ENCODE results near the gene DZIP3.
A peak's percentile ranks its signal among the peaks of the same experiment; 100 is the strongest.
"Not testable (repeated sequence)": the region's sequence is repeated elsewhere in the genome, so short reads cannot be mapped to it uniquely, and the experiment has no call there.

DZIP3 gene

DNA sequence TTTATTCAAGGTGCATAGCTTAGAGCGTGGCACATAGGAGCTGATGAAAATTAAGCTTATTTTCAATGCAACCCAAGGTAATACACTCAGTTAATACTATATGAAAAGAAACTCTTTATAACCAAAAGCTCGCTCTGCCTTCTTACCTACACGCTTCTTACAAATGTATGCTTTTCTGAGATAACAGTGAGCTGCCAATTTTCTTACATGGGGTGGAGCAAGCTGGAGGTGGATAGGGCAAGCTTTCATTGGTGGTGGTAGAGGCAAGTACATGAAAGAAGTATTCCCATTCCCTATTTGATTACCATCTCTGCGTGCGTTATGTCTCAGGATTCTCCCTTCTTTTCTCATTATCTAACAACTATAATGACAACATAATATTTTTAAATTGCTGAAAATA, 8.9 kb downstream of the DZIP3 start:
- no CpG with 5 or more reads among the region's 5 CpGs for WGBS, 2 experiments (ENCODE audit: insufficient coverage in 2 of 2)
- H3K27ac ChIP-seq (ENCODE audit: low read depth, low read length, severe bottlenecking) = no peak overlapping the region
- no peak overlapping the region for H3K4me3 ChIP-seq (ENCODE audit: extremely low read depth, insufficient read depth, low read length, poor library complexity, severe bottlenecking)
- H3K36me3 ChIP-seq (ENCODE audit: control insufficient read depth, insufficient read depth, low read length) = peaks cover 4% of the 10 kb centered on the region
- peaks cover 3% of the 10 kb centered on the region for H3K4me1 ChIP-seq (ENCODE audit: control insufficient read depth, insufficient read depth, low read length, poor library complexity, severe bottlenecking)
- peaks cover 10% of the 10 kb centered on the region for H3K9me3 ChIP-seq (ENCODE audit: control insufficient read depth, low read length)

DNA sequence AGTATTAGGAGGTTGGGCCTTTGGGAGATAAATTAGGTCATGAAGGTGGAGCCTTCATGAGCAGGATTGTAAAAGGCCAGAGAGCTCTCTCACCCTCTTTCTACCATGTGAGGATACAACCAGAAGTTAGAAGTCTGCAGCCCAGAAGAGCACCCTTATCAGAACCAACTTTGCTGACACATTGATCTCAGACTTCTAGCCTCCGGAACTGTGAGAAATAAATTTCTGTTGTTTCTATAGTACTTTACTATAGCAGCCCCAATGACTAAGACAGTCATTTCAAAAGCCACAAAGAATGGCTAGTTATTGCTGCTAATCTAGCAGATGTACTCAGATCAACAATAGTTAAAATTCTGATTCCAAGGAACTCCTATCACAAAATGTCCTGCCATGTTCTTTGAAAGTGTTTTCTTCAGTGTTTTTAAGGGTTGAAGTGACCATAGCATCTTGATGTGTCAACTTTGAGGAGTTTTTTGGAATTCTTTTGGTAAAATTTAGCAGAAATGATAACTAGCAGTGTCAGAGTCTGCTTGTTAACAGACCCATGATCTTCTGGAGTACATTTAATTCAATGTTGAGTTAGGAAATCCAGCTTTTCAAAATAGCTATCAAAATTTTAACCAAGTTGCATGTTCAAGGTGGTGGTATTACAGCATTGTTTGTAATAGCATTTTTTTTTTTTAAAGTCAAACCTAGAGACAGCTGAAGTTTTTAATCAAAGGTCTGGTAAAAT, 10.3 kb downstream of the DZIP3 start:
- H3K36me3 ChIP-seq (ENCODE audit: control insufficient read depth, insufficient read depth, low read length) = peaks cover 4% of the 10 kb centered on the region
- no CpG with 5 or more reads among the region's 1 CpG for WGBS, 2 experiments (ENCODE audit: insufficient coverage in 2 of 2)

DNA sequence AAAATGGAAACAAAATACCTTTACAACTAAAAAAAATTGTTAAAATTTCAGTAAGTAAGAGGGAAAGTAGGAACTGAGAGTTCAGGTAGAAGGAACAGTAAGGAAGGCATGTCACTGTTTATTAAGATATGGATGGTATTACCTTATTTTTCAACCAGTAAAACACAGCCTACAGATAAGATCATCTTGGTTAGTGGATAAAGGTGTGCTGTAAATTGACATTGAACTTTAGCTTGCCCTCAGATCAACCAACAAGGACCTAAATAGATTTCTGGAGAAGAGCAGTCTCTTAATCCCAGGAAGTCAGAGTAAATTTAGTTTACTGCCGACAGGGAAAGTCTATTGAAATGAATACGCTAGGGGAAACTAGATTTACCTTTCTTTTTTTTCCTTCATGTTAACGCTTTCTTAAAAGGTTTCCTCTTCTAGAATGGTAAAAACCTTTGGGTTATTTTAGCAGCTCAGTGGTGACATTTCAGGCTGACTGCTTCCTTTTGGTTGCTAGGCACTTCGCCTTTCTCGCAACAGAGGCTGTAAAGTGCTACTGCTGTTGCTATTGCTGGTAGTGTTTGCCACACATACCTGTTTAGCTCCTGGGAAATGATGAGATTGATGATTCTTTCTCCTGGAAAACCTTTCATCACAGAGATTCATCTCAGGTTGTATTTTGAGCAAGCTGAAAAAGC, 12.9 kb downstream of the DZIP3 start:
- H3K4me1 ChIP-seq (ENCODE audit: control insufficient read depth, insufficient read depth, low read length, poor library complexity, severe bottlenecking) = peaks cover 7% of the 10 kb centered on the region
- H3K9me3 ChIP-seq (ENCODE audit: control insufficient read depth, low read length) = peaks cover 10% of the 10 kb centered on the region
- 40 to 92% methylated on average over 1 to 2 of the region's 5 CpGs for WGBS, 2 experiments (ENCODE audit: insufficient coverage in 2 of 2)
- H3K4me3 ChIP-seq (ENCODE audit: extremely low read depth, insufficient read depth, low read length, poor library complexity, severe bottlenecking) = no peak overlapping the region
- H3K36me3 ChIP-seq (ENCODE audit: control insufficient read depth, insufficient read depth, low read length) = peaks cover 4% of the 10 kb centered on the region
- peak overlapping the region; percentile 73 for H3K27ac ChIP-seq (ENCODE audit: low read depth, low read length, severe bottlenecking)

More for the DNA sequence above, 10.3 kb downstream of the DZIP3 start:
- Histone ChIP-seq H3K9me3 (ENCODE audit: control insufficient read depth, low read length) (peaks cover 10% of the 10 kb centered on the region), H3K4me3 (ENCODE audit: extremely low read depth, insufficient read depth, low read length, poor library complexity, severe bottlenecking) (no peak overlapping the region), H3K4me1 (ENCODE audit: control insufficient read depth, insufficient read depth, low read length, poor library complexity, severe bottlenecking) (peaks cover 7% of the 10 kb centered on the region), H3K27ac (ENCODE audit: low read depth, low read length, severe bottlenecking) (no peak overlapping the region)

DNA sequence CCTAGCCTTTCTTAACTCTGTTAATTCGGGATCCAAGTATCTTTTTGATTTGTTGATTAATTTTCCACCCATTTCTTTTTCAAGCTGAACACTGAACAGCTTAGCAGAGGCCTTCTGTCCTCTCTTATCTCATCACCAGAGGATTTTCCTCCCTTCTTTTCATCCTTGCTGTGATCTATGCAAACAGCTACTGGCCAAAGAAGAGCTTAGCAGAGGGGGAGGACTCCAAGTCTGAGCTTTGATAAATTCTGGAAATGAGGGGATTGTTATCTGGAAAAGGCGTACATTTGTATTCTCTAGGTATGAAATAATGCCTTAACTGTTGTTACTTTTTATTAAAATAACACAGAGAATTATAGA, 13.4 kb downstream of the DZIP3 start:
- peaks cover 10% of the 10 kb centered on the region for H3K9me3 ChIP-seq (ENCODE audit: control insufficient read depth, low read length)
- no peak overlapping the region for H3K4me3 ChIP-seq (ENCODE audit: extremely low read depth, insufficient read depth, low read length, poor library complexity, severe bottlenecking)
- H3K36me3 ChIP-seq (ENCODE audit: control insufficient read depth, insufficient read depth, low read length) = peaks cover 4% of the 10 kb centered on the region
- peak overlapping the region; percentile 73 for H3K27ac ChIP-seq (ENCODE audit: low read depth, low read length, severe bottlenecking)
- no CpG with 5 or more reads among the region's 2 CpGs for WGBS, 2 experiments (ENCODE audit: insufficient coverage in 2 of 2)
- H3K4me1 ChIP-seq (ENCODE audit: control insufficient read depth, insufficient read depth, low read length, poor library complexity, severe bottlenecking) = peaks cover 7% of the 10 kb centered on the region

DNA sequence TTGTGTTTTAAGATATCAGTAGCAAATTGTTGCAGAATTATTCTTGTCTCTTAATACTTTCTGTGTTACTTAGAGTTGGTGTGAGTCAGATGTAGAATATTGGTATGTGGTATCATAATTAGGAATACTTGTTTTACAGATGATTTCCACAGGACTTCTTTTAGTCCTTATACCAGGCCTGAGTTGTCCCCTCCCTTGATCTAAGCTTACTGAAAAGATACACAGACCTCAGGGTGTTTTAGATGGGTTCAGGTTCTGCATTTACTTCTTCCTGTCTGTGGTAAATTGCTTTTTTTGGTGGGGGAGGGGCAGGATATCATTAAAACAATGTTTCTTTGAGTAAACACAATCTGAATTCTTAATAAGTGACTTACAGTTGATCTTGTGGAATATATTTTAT, 14.2 kb downstream of the DZIP3 start:
- Histone ChIP-seq H3K4me1 (ENCODE audit: control insufficient read depth, insufficient read depth, low read length, poor library complexity, severe bottlenecking) (peaks cover 7% of the 10 kb centered on the region), H3K9me3 (ENCODE audit: control insufficient read depth, low read length) (peaks cover 10% of the 10 kb centered on the region), H3K36me3 (ENCODE audit: control insufficient read depth, insufficient read depth, low read length) (peaks cover 4% of the 10 kb centered on the region), H3K4me3 (ENCODE audit: extremely low read depth, insufficient read depth, low read length, poor library complexity, severe bottlenecking) (no peak overlapping the region), H3K27ac (ENCODE audit: low read depth, low read length, severe bottlenecking) (no peak overlapping the region)

DNA sequence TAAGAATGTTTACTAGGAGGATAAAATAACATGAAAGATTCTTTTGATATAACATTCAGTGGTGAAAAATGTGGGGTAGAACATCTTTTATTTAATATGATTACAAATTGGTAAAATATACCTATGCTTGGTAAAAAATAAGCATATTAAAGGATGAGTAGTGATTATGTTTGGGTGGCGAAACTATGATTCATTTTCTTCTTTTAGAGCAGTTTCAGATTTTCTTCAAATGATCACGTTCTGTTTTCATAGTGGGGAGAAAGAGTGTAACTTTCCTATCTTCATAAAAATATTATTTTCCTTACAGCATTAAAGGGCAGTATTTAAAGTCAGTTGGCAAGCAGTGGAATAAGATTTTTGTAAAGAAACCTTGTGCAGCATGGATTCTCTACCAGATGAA, 15.5 kb downstream of the DZIP3 start:
- Histone ChIP-seq H3K4me1 (ENCODE audit: control insufficient read depth, insufficient read depth, low read length, poor library complexity, severe bottlenecking) (peaks cover 7% of the 10 kb centered on the region), H3K9me3 (ENCODE audit: control insufficient read depth, low read length) (peaks cover 10% of the 10 kb centered on the region), H3K4me3 (ENCODE audit: extremely low read depth, insufficient read depth, low read length, poor library complexity, severe bottlenecking) (no peak overlapping the region), H3K36me3 (ENCODE audit: control insufficient read depth, insufficient read depth, low read length) (peaks cover under 1% of the 10 kb centered on the region), H3K27ac (ENCODE audit: low read depth, low read length, severe bottlenecking) (no peak overlapping the region)
- no CpG with 5 or more reads among the region's 2 CpGs for WGBS, 2 experiments (ENCODE audit: insufficient coverage in 2 of 2)

DNA sequence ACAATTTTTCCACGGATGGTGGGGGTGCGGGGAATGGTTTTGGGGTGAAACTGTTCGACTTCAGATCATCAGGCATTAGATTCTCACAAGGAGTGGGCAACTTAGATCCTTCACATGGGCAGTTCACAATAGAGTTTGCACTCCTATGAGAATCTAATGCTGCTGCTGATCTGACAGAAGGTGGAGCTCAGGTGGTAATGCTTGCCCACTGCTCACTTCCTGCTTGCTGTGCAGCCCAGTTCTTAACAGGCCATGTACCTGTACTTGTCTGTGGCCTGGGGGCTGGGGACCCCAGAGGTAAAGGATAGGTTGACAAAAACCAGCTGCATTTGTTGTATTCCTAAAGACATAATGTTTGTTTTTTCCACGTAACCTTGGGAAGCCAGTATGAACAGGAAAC, 16.0 kb downstream of the DZIP3 start:
- H3K4me3 ChIP-seq (ENCODE audit: extremely low read depth, insufficient read depth, low read length, poor library complexity, severe bottlenecking) = no peak overlapping the region
- H3K36me3 ChIP-seq (ENCODE audit: control insufficient read depth, insufficient read depth, low read length) = no peaks in the 10 kb centered on the region
- peaks cover 10% of the 10 kb centered on the region for H3K9me3 ChIP-seq (ENCODE audit: control insufficient read depth, low read length)
- peaks cover 7% of the 10 kb centered on the region for H3K4me1 ChIP-seq (ENCODE audit: control insufficient read depth, insufficient read depth, low read length, poor library complexity, severe bottlenecking)
- no peak overlapping the region for H3K27ac ChIP-seq (ENCODE audit: low read depth, low read length, severe bottlenecking)
- WGBS, 2 experiments (ENCODE audit: insufficient coverage in 2 of 2) = 77 to 92% methylated on average over 2 to 4 of the region's 4 CpGs

DNA sequence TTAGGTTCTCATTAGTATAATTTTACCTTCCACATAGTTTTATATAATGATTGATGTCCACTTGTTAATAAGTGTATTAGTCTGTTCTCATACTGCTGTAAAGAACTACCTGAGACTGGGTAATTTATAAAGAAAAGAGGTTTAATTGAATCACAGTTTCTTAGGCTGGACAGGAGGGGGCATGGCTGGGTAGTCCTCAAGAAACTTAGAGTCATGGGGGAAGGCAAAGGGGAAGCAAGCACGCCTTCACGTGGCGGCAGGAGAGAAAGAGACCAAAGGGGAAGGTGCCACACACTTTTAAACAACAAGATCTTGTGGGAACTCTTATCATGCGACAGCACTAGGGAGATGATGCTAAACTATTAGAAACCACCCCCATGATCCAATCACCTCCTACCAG, 19.2 kb downstream of the DZIP3 start:
- Histone ChIP-seq H3K36me3 (ENCODE audit: control insufficient read depth, insufficient read depth, low read length) (no peaks in the 10 kb centered on the region), H3K27ac (ENCODE audit: low read depth, low read length, severe bottlenecking) (no peak overlapping the region), H3K9me3 (ENCODE audit: control insufficient read depth, low read length) (no peaks in the 10 kb centered on the region), H3K4me3 (ENCODE audit: extremely low read depth, insufficient read depth, low read length, poor library complexity, severe bottlenecking) (no peak overlapping the region), H3K4me1 (ENCODE audit: control insufficient read depth, insufficient read depth, low read length, poor library complexity, severe bottlenecking) (peaks cover under 1% of the 10 kb centered on the region)
- 75 to 93% methylated on average over 4 of the region's 4 CpGs for WGBS, 2 experiments (ENCODE audit: insufficient coverage in 2 of 2)

DNA sequence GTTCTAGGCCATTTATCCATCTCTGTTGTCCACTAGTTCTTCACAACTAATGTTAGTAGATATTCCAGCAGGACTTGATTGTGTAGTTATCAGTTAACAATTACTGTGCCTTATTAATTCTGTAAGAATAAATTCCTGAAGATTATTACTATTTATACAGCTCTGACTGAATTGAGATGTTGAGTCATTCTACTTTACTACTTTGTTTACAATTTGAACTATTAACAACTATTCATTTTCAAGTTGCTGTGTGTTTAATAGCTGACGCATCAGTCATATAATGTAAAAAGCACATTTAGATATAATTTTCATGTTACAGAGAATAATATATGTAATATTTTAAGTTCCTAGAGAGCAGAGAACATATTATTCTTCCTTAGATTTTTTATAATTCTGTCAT, 21.1 kb downstream of the DZIP3 start:
- WGBS, 2 experiments (ENCODE audit: insufficient coverage in 2 of 2) = no CpG with 5 or more reads among the region's 1 CpG
- Histone ChIP-seq H3K4me1 (ENCODE audit: control insufficient read depth, insufficient read depth, low read length, poor library complexity, severe bottlenecking) (no peaks in the 10 kb centered on the region), H3K36me3 (ENCODE audit: control insufficient read depth, insufficient read depth, low read length) (no peaks in the 10 kb centered on the region)

DNA sequence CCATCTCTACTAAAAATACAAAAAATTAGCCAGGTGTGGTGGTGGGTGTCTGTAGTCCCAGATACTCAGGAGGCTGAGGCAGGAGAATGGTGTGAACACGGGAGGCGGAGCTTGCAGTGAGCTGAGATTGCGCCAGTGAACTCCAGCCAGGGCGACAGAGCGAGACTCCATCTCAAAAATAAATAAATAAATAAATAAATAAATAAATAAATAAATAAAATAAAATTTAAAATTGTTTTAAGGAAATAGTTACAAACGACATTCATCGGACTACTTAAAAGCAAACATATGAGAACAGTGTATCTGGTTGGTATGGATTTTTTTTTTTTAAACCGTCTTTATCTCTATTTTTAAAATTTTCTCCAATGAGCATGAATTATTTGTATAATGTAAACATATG, 26.6 kb downstream of the DZIP3 start:
- not testable (repeated sequence) for H3K4me3 ChIP-seq (ENCODE audit: extremely low read depth, insufficient read depth, low read length, poor library complexity, severe bottlenecking); H3K9me3 ChIP-seq (ENCODE audit: control insufficient read depth, low read length); H3K27ac ChIP-seq (ENCODE audit: low read depth, low read length, severe bottlenecking); H3K36me3 ChIP-seq (ENCODE audit: control insufficient read depth, insufficient read depth, low read length); H3K4me1 ChIP-seq (ENCODE audit: control insufficient read depth, insufficient read depth, low read length, poor library complexity, severe bottlenecking)
- WGBS, 2 experiments (ENCODE audit: insufficient coverage in 2 of 2) = no CpG with 5 or more reads among the region's 8 CpGs

More for the DNA sequence above, 21.1 kb downstream of the DZIP3 start:
- Histone ChIP-seq H3K9me3 (ENCODE audit: control insufficient read depth, low read length) (no peaks in the 10 kb centered on the region), H3K27ac (ENCODE audit: low read depth, low read length, severe bottlenecking) (no peak overlapping the region), H3K4me3 (ENCODE audit: extremely low read depth, insufficient read depth, low read length, poor library complexity, severe bottlenecking) (no peak overlapping the region)

DNA sequence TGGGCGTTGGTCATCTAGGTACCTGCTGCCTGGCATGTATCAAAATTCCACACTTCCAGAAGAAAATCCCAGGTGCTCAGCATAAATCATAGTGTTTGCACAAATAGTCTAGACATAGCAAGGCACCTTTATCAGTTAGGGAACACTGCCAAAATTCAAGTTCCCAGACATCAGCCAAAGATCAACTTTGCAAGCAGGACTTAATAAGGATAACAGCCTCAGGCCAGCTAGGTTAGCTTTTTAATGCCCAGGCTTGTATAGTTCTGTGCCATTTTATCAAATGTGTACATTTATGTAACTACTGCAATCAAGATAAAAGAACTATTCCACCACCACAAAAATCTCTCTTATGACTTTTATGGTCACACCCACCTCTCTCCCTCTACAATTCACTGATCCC, 30.7 kb downstream of the DZIP3 start:
- Histone ChIP-seq H3K4me1 (ENCODE audit: control insufficient read depth, insufficient read depth, low read length, poor library complexity, severe bottlenecking) (no peaks in the 10 kb centered on the region), H3K9me3 (ENCODE audit: control insufficient read depth, low read length) (no peaks in the 10 kb centered on the region), H3K4me3 (ENCODE audit: extremely low read depth, insufficient read depth, low read length, poor library complexity, severe bottlenecking) (no peak overlapping the region), H3K27ac (ENCODE audit: low read depth, low read length, severe bottlenecking) (no peak overlapping the region), H3K36me3 (ENCODE audit: control insufficient read depth, insufficient read depth, low read length) (peaks cover 2% of the 10 kb centered on the region)
- 100% methylated on average over 1 of the region's 1 CpG; no CpG with 5 or more reads in 1 of the 2 experiments for WGBS, 2 experiments (ENCODE audit: insufficient coverage in 2 of 2)
